AG20443 (cell line): ENCODE results near the gene FAM78A.

ENCODE experiments used
- DNase-seq: peaks from one replicate; pipeline ENCODE4 v3.0.0; 2012; ENCODE audit warnings: low spot score, mixed read lengths

Gene FAM78A

DNA sequence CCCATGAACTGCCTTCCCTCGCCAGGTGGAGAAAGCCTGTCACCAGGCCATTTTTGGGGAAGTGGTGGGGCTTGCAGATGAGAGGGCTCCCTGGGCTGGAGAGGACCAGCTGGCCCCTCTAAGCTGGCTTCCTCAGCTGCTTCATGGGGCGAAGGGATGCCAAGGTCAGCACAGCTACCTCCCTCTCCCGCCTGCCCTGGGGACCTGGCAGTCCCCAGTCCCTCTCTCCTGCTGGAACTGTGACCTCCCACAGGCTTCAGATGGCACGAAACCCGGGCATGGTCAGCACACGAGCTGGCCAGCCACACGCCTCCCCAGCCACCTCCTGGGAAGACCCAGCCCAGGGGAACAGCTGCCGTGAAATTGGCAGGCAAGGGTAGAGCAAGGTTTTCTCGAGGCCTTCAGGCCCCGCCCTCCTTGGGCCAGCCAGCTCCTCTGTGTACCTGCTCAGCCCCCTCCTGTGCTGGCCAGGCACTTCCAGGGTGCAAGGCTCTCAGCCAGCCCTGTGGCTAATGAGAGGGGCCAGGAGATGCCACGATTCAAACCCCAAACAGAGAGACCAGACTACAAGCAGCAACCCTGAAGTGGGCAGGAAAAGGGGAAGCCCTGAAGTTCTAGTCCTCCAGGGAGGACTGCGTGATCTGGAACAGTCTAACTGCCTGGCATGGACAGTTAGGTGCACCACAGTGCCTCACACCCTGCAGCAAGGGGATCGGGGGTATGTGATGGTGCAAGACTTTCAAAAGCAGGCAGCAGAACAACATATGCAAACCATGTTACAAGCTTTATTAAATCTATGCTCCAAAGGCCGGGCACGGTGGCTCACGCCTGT lies 26.1 kb upstream of the FAM78A start:
- DNase-seq, result no peak

DNA sequence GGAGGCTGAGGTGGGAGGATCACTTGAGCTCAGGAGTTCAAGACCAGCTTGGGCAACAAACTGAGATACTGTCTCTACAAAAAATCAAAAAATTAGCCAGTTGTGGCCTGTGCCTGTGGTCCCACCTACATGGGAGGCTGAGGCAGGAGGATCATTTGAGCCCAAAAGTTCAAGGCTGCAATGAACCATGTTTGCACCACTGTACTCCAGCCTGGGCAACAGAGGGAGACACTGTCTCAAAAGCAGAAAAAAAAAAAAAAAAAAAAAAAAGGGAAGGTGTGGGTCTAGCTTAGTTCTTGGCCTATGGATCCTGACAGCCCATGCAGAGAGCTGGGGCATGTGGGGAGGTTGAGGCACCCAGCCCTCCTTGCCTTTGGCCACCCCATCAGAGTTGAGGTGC lies 24.1 kb upstream of the FAM78A start:
- no peak for DNase-seq

DNA sequence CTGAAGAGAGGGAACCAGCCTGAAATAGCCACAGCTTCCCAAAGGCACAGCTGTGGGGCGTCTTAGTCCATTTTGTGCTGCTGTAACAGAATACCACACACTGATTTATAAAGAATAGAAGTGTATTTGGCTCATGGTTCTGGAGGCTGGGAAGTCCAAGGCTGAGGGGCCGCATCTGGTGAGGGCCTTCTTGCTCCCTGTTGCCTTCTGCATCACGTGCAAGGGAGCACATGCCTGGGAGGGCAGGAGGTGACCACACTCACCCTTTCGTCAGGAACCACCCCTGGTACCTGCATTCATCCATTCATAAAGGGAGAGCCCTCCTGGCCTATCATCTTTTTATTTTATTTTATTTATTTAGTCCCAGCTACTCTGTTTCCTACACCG lies 23.6 kb upstream of the FAM78A start:
- DNase-seq, result no peak

DNA sequence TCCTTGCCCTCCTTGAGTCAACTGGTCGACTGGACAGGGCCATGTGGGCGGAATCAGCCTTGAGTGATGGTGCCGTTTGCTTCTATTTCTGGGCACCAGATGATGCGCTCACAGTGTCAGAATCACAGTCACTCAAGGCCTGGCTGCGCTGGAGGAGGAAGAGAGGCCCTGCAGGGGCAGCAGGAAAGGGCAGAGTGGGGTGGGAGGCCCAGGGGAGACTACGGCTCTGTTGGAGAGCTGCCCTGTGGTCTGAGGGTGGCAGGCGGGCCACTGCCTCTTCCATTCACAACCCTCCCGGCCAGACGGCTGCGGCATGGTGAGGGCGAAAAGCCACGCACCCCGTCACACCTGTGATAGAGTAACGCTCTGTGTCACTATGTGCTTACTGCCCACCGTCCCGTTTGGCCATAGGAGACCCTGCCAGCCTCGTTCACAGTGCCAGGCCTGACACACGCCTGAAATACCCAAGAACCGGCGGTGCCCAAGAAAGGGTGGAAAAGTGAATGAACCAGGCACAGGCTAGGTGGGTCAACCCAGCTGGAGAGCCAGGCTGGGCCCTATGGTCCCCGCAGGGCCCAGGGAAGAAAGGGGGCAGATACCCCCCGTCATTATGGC lies 23.1 kb upstream of the FAM78A start:
- DNase-seq, result no peak

DNA sequence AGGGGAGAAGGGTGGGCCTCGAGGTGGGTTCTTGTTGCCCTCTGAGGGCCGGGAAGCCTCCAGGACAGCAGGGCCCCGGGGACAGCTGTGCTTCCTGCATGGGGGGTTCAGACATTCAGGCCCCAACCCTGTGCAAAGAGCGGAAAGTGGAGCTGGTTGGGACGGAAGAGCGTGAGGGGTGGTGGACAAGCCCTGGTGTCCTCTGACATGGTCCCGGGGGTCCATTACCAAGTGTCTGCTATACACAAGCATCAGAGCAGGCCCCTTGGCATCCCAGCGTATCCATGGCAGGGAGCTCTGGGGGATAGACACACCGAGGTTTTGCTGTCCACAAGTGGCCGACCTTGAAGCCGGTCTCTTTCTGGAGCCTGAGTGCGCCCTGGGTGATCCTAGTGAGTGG lies 22.5 kb upstream of the FAM78A start:
- no peak for DNase-seq

DNA sequence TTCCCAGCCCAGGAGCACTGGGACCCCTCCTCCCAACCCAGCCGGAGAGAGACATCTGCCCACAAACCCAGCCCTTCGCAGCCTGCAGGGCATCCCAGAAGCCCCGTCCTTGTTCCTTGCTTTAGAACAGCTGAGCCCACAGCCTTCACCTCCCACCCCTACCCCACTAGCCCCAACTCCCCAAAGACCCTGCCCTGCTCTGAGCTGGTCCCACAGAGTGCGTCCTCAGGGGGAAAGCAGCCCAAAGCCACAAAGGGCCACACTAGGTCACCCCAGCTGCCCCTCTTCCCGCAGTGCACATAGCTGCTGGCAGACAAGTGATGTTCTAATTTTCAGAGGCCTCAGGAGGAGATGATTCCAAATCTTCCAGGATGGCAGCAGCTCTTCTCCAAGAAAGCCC lies 22.0 kb upstream of the FAM78A start:
- DNase-seq, result no peak

DNA sequence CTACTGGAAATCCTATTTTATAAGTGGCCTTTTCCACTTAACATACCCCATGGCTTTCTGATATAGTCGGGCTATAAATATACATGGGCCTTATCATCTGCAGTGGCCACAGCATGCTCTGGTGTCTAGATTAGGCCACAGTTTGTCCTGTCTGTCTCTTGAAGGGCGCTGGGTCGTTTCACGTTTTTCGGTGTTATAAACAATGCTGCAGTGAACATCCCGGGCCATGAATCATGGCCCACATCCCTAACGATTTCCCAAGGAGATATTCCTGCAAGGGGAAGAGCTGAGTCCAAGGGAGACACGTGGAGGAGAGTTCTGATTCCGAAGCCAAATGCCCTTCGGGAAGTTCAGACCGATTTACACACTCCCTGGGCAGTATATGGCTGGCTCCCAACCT lies 21.6 kb upstream of the FAM78A start:
- DNase-seq, result no peak

DNA sequence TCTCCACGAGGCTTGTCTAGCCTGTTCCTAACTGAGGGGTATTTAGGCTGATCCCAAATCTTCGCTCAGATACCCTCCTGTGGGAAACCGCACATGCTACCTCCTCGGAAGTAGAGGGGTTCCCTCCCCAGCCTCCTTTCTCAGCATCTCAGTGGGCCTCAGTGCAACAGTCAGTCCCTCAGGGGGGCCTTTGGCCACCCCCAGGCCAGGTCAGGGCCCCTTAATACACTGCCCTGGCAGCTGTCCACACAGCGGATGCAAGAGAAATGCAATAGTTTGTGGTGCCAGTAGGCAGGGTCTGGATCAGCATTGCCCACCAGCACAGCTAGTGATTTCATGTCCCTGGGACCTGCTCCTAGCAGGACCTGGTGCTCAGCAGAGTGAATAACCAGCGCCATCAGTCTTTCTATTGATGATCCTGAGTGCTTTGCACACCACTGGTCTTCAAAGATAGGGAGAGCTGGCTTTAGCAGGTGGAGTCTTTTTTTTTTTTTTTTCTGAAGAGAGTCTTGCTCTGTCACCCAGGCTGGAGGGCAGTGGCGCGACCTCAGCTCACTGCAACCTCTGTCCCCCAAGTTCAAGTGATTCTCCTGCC lies 20.7 kb upstream of the FAM78A start:
- no peak for DNase-seq

DNA sequence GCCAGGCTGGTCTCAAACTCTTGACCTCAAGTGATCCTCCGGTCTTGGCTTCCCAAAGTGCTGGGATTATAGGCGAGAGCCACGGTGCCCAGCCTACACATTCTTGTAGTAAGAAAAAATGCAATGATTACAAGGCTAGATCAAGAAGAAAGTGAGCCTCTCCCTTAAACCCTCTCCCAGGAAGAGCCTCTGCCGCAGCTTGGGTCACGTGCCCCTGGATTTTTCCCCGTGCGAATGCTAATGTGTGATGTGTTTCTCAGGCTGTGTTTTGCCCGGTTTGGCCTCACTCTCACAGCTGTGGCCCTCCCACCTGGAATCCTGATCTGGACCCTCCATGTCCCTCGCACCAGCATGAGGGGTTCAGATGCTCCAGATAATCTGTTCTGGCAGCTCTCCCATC lies 20.1 kb upstream of the FAM78A start:
- no peak for DNase-seq

DNA sequence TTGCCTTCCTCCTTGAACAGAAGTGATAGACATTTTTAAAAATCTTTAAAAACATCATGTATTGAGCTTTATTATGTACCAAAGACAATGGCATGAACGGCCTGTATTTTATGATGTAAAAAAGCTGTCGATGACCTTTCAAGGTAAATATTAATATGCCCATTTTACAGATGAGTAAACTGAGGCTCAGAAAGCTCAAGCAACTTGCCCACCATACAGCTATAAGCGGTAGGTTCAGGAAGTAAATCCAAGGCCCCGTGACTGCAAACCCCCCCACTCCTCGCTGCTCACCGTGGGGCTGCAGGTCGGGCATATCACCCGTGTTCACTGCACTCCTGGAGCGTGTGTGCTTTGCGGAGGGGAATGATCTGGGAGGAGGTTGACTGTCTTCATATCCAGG lies 16.6 kb upstream of the FAM78A start:
- DNase-seq, result no peak

DNA sequence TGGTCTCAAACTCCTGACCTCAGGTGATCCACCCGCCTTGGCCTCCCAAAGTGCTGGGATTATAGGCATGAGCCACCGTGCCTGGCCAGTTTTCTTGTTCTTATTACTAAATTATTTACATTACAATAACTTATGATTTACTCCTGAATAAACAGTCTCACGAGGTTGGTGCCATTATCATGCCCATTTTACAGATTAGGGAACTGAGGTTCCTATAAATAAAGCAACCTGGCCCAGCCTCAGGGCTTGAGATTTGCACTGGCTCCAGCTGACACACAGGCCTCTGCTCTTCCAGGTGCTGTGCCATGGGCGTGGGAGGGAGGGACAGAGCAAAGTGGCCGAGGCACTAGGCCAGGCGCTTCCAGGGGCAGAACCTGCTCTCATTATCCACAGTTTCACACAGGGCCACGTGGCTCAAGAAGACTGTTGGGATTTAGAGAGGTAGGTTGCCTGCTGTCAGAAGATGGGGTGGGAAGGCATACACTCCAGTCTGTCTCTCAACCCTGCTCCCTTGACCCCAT lies 15.5 kb upstream of the FAM78A start:
- no peak for DNase-seq

DNA sequence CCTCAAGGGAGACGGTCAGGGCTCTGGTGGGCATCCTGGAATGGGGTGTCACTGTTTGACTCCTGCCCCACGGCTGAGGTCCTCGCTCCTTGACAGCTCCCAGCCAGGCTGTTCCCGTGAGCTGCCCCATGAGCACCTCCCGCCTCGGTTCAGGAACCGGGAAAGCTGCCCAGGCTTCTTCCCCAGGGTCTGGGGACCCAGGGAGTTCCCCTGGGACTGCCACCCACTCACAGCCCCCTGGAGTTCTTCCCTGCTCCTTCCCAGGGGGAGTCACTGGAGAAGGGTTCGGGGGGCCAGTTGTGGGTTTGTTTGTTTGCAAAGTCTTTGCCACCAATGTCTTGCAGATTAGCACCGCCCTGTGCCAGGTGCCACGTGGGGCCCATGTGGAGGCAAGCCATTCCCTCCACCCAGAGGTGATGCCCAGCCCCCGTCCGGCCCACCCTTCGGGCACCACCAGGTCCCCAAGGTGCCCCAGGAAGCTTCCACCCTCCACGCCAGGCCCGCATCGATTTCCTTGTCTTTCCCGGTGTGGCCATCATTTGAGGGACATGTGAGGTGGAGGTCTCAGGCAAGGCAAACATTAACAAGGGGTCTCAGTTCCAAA lies 14.6 kb upstream of the FAM78A start:
- DNase-seq, result no peak

DNA sequence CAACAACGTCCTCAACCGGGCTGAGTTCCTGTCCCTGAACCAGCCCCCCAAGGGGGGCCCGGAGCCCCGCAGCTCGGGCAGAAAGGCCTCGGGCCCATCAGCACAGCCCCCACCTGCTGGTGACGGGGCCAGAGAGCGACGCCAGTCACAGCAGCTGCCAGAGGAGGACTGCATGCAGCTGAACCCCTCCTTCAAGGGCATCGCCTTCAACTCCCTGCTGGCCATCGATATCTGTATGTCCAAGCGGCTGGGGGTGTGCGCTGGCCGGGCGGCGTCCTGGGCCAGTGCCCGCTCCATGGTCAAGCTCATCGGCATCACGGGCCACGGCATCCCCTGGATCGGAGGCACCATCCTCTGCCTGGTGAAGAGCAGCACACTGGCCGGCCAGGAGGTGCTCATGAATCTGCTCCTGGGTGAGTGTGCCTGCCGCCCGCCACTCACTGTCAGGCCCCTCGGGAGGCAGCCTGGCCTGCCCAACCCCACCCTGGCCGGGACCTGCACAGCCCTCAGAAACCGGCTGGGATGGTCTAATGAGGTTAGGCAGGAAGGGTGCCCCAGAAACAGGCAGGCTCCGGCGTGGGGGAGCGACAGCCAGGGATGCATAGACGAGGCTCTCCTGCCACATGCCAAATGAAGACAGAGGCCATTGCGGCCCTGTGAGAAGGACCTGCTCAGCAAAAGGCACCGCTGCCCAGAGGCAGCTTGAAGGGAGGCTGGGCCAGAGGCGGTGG lies 13.9 kb upstream of the FAM78A start:
- DNase-seq, result peak; percentile 37

DNA sequence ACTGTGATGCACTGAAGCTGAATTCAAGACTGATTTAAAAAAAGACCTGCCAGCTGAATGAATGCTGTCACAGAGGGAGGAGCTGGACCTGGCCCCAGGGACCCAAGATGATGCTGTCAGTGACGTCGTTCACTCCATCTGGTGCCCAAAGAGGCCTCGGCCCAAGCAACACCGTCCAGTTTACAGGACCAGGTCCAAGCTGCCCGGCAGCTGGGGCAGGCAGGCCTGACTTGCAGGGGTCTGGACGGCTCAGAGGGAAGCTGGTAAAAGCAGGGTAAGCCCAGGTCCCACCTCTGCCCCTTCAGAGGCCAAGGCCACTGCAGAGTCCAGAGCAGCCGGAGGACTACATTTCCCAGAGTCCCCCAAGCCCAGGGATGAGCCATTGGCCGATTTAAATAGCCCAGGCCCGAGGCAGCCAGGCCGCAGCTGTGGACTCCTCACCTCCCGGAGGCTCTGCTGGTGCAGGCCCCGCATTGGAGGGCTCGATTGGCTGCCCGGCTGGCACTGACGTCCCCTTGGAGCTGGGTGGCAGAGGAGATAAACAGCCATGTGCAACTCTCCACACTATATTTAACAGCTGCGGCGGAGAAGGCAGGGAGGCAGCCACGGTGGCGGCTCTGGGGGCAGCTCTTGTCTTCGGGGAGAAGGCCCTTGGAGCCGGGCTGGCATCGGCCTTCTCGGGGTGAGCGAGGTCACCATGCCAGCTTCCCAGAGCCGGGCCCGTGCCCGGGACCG lies 13.2 kb upstream of the FAM78A start, which contains the start of gene PLPP7:
TSS of gene PLPP7 (plus strand) at position 423 of the 735 bp plus-strand sequence. CDS start at position 698, 275 bp downstream.
- DNase-seq, result peak; percentile 90

DNA sequence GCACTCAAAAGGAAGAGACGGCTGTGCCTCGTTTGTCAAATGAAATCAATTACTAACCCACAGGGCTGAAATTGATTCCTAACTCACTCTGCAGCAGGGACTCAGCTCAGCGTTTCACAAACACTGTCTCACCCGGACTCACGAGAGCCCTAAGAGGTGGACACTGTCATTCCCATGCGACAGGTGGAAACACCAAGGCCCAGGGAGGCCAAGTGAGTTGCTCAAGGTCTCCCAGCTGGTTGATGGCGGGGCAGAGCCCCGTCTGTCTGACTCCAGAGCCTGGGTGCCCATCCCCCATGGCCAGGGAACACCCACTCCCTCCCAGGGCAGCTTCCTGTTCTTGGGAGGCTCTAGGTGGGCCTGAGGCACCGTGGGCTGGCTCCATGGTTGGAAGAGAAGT lies 11.9 kb upstream of the FAM78A start:
- no peak for DNase-seq

DNA sequence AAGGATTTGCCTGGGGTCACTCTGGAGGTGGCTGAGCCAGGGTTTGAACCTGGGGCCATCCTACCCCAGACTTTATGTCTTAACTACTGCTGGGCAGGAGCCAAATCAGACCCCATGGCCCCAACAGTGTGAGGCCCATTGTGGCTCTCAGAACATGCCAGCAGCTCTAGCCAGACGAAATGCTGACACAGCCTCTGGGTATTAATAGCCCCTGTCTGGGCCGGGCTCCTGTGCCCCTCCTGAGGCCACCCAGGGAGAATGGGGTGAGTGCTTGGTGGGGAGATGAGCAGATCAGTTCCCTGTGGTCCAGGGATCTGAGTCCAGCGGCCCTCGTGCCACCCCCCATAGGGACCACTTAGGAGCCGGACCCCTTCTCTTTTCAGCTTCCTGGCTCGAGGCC lies 11.0 kb upstream of the FAM78A start:
- no peak for DNase-seq

DNA sequence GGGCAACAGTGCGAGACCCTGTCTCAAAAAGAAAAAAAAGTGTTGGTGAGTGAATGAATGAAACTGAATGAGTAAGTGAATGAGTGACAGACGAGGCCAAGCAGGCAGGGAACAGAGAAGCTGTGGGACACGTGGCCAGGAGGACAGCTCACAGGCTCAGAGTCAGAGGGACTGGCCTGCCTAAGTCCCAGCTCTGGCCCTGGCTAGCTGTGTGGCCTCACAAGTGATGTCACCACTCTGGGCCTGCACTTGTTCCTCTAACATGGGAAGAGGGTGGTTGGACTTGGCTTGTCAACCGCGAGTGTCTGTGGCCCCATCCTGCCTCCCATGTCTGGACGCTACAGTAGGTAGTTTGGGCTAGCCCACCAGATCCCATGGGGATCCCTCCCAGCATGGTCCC lies 8.5 kb upstream of the FAM78A start:
- no peak for DNase-seq

DNA sequence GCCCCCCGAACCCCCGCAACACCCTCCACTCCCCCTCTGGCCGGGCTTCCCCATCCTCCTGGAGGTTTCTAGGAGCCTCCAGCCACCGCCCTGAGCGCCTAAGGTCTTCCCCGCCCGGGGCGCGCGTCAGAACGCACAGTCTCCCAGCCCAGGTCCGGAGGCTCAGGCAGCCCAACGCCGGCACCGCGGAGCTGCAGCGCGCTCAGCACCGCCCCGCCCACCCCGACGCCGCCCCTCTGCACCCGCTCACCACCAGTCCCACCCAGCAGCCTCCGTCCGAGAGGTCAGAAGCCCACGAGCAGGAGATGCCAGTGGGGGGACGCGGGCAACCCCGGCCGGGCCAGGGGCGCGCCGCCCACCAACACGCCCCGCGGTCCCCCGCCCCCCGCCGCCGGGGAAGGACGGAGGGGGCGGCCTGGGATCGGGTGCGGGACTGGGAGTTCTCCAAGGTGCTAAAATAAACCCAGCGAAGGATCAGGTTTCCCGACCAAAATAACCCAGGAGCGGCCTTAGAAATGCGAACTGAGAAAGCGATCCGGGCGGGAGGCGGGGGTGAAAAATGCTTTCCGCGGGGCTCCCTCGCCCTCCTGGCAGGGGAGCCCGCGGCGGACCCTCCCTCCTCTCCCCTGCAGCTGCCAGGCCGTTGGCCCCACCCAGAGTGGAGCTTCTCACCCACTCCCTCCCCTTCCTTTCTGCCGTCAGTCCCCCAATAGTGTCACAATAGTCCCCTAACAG lies 6.5 kb upstream of the FAM78A start:
- DNase-seq, result peak; percentile 54

DNA sequence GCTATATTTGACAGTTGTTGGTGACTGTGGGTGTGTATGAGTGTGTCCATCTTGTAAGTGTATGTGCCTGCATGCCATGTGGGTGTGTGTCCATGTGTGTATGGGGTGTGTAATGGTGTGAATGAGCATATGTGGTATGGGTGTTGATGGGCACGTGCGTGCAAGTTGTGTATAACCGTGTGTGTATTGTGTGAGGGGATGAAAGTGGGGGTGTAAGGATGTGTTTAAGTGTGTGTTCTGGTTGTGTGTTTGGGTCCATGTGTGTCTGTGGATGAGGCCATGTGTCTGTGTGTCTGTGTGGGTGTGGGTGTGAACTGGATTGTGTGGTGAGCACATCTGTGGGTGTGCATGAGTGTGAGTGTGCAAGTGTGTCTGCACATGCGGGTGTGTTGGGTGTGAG lies 5.9 kb upstream of the FAM78A start:
- DNase-seq, result no peak

DNA sequence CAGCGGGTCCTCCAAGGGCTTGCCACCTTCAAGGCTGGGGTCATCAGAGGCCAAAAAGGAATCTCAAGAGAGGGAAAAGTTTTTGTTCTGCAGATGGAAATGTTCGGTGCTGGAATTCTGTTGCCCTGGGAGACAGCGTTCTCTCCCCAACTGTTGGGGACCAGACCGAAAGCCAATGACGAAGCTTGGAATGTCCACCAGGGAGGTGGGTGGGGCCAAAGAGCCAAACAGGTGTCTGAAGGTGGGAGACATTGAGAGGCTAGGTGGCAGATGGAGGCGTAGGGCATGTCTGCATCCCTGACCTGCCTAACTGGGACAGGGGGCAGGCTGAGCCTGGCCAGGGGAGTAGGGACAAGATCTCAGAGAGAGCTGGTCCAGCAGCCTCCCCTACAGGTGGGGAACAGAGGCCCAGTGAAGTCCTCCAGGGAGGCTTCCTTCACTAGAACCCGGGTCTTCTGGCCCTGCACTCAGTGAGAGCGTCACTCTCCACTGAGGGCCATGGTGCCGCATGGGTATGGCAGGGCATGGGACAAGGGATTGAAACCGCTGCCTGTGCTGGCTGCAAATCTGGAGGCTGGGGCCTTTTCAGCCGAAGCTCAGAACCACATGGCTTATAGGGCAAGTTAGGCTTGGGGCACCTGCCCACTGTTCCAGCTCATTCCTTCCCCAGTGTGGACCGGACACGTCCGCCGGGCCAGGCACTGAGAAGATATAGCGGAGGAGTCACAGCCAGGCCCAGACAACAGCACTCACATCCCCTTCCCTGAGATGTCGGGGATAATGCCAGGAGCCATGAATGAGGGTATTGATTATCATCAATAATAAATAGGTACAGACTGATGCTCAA lies 5.0 kb upstream of the FAM78A start:
- DNase-seq, result no peak
